ENCODE measurements around the gene ZNF750. TPM values are rescaled to one million over a fixed set of nuclear protein-coding genes. Genes with fewer than 3 reads are reported as not detected.

Gene ZNF750
- total and polyA plus RNA-seq, 4 donors = 0.02 to 0.08 TPM; not detected in 2

DNA sequence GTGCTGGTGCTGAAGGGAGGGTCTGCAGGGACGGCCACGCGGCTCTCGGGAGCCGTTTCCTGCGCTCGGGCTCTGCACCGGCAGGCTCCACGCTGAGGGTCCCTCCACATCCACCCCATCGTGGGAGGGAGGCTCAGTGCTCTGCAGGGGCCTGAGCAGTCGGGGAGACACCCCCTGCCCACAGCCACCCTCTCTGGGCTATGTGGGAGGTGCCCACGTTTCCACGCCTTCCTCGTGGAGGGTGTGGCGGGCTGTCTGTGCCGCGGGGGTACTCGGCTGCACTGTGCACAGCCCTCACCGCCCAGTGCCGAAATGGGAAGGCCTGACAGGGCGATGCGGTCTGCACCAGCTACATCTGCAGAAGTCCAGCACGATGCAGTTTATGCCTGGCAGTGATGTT is 25.5 kb upstream of the ZNF750 start:
- no peak for TF ChIP-seq YY1 (IDR thresholded peaks at IDR 0.05)
- Histone ChIP-seq H3K4me1 (ENCODE audit: control insufficient read depth in 4 of 4, insufficient read depth in 4 of 4, low read length in 3 of 4) (peaks cover 0 to 4% (median 0%) of the 10 kb centered on the region in 4 donors), H3K9me3 (ENCODE audit: control insufficient read depth in 4 of 4, low read length in 3 of 4) (no peaks in the 10 kb centered on the region), H3K27ac (ENCODE audit: low read depth in 1 of 2, low read length in 2 of 2) (no peak overlapping the region), H3K9ac (ENCODE audit: low read depth in 1 of 2, low read length in 2 of 2) (no peak overlapping the region), H3K4me3 (ENCODE audit: low read depth in 1 of 3, low read length in 3 of 3) (no peak overlapping the region), H3K36me3 (ENCODE audit: control insufficient read depth in 4 of 4, insufficient read depth in 3 of 4, low read depth in 1 of 4, low read length in 3 of 4) (peaks cover 0 to 2% (median 1%) of the 10 kb centered on the region in 4 donors), H3K27me3 (ENCODE audit: control insufficient read depth in 4 of 4, insufficient read depth in 4 of 4, low read length in 3 of 4) (no peaks in the 10 kb centered on the region)
- no peak for DNase-seq (ENCODE audit: low spot score)
- WGBS = 95% methylated on average over 23 of the region's 23 CpGs

- Histone ChIP-seq H3K4me3 (ENCODE audit: low read depth in 1 of 3, low read length in 3 of 3) (no peak overlapping the region), H3K27ac (ENCODE audit: low read depth in 1 of 2, low read length in 2 of 2) (no peak overlapping the region), H3K36me3 (ENCODE audit: control insufficient read depth in 4 of 4, insufficient read depth in 3 of 4, low read depth in 1 of 4, low read length in 3 of 4) (peaks cover 0 to 2% (median 0%) of the 10 kb centered on the region in 4 donors), H3K27me3 (ENCODE audit: control insufficient read depth in 4 of 4, insufficient read depth in 4 of 4, low read length in 3 of 4) (no peaks in the 10 kb centered on the region), H3K4me1 (ENCODE audit: control insufficient read depth in 4 of 4, insufficient read depth in 4 of 4, low read length in 3 of 4) (peaks cover 0 to 4% (median 0%) of the 10 kb centered on the region in 4 donors), H3K9ac (ENCODE audit: low read depth in 1 of 2, low read length in 2 of 2) (no peak overlapping the region), H3K9me3 (ENCODE audit: control insufficient read depth in 4 of 4, low read length in 3 of 4) (no peaks in the 10 kb centered on the region)
- WGBS = 86% methylated on average over 16 of the region's 16 CpGs
- DNase-seq (ENCODE audit: low spot score) = no peak
- no peak for TF ChIP-seq HNF4A (conservative IDR thresholded peaks at IDR 0.05)
- no peak for TF ChIP-seq ZBTB33 (IDR thresholded peaks at IDR 0.05)
- no peak for TF ChIP-seq RAD21 (IDR thresholded peaks at IDR 0.05)
- no peak for TF ChIP-seq ATF3 (IDR thresholded peaks at IDR 0.05)
- TF ChIP-seq, protein P1, sequence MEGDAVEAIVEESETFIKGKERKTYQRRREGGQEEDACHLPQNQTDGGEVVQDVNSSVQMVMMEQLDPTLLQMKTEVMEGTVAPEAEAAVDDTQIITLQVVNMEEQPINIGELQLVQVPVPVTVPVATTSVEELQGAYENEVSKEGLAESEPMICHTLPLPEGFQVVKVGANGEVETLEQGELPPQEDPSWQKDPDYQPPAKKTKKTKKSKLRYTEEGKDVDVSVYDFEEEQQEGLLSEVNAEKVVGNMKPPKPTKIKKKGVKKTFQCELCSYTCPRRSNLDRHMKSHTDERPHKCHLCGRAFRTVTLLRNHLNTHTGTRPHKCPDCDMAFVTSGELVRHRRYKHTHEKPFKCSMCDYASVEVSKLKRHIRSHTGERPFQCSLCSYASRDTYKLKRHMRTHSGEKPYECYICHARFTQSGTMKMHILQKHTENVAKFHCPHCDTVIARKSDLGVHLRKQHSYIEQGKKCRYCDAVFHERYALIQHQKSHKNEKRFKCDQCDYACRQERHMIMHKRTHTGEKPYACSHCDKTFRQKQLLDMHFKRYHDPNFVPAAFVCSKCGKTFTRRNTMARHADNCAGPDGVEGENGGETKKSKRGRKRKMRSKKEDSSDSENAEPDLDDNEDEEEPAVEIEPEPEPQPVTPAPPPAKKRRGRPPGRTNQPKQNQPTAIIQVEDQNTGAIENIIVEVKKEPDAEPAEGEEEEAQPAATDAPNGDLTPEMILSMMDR (IDR thresholded peaks at IDR 0.05; ENCODE audit: low read depth, low read length, missing input control) = no peak
- no peak for TF ChIP-seq JUND (IDR thresholded peaks at IDR 0.05)
- TF ChIP-seq NR2F2 (IDR thresholded peaks at IDR 0.05) = no peak
- no peak for TF ChIP-seq YY1 (IDR thresholded peaks at IDR 0.05)
These were observed 25.0 kb upstream of the ZNF750 start for GRCh38 chr17:82864713-82865248.

- H3K4me1 ChIP-seq (ENCODE audit: control insufficient read depth in 4 of 4, insufficient read depth in 4 of 4, low read length in 3 of 4) = peaks cover 0 to 4% (median 0%) of the 10 kb centered on the region in 4 donors
- WGBS = 84% methylated on average over 18 of the region's 18 CpGs
- TF ChIP-seq YY1 (IDR thresholded peaks at IDR 0.05) = no peak
- H3K9ac ChIP-seq (ENCODE audit: low read depth in 1 of 2, low read length in 2 of 2) = no peak overlapping the region
- H3K27ac ChIP-seq (ENCODE audit: low read depth in 1 of 2, low read length in 2 of 2) = peak overlapping the region in 1 of 2 donors; percentile 30
- H3K4me3 ChIP-seq (ENCODE audit: low read depth in 1 of 3, low read length in 3 of 3) = no peak overlapping the region
- no peaks in the 10 kb centered on the region for H3K36me3 ChIP-seq (ENCODE audit: control insufficient read depth in 4 of 4, insufficient read depth in 3 of 4, low read depth in 1 of 4, low read length in 3 of 4)
- no peaks in the 10 kb centered on the region for H3K9me3 ChIP-seq (ENCODE audit: control insufficient read depth in 4 of 4, low read length in 3 of 4)
- no peak for DNase-seq (ENCODE audit: low spot score)
- no peaks in the 10 kb centered on the region for H3K27me3 ChIP-seq (ENCODE audit: control insufficient read depth in 4 of 4, insufficient read depth in 4 of 4, low read length in 3 of 4)
These were observed 24.3 kb upstream of the ZNF750 start for GRCh38 chr17:82863941-82864712.
